Fibroblast of the conjunctiva (primary cell): ENCODE results near the gene UBAC2.
A peak's percentile ranks its signal among the peaks of the same experiment; 100 is the strongest.
"Not testable (repeated sequence)": the region's sequence is repeated elsewhere in the genome, so short reads cannot be mapped to it uniquely, and the experiment has no call there.

Source experiments
- DNase-seq: peaks from one replicate; pipeline ENCODE4 v3.0.0-alpha.2; 2010; ENCODE audit warnings: low read depth

UBAC2 gene

DNA sequence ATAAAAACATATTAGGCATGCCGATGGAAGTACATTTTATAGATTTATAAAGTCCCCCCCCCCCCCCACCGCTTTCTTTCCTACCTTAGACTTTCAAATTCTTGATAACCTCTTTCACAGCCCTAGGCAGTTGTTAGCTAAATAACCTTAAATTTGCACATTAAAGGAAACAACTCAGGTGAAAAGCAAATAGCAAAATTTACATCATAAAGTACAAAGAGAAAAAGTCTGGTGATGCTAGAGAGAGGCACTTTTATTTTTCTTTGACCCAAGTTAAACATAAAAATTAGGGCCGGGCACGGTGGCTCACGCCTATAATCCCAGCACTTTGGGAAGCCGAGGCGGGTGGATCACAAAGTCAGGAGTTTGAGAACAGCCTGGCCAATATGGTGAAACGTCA is 15.0 kb upstream of the UBAC2 start:
- DNase-seq = no peak

DNA sequence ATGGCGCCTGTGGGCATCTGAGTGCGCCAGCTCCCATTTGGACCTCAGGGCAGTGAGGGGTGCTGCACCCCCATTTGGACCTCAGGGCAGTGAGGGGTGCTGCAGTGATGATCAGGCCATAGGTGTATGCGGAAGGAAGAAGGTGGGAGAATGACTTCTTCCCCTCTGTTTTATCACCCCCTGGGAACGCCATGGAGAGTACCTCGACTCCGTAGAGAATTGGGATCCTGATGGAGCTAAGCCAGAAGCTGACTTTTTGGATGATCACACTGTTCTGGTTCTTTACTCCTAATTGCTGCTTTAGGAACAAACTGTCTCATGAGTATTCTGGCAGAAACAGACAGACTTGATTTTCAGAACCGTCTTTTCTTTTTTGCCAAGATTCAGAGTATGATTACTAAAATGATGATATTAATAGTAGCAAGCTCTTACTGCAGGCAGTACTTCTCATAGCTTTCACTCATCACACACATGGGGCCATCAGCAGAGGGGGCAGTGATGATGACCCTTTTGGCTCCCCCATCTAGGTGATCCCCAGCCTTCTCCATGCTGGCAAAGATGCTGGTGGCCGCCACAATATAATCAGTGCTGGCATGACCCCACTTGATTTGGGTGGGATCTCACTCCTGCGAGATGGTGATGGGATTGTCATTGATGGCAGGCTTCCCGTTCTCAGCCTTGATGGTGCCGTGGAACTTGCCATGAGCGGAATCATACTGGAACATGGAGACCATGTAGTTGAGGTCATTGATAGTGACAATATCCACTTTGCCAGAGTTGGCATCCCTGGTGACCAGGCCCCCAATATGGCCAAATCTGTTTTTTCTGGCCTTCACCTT is 10.3 kb upstream of the UBAC2 start:
- no peak for DNase-seq

DNA sequence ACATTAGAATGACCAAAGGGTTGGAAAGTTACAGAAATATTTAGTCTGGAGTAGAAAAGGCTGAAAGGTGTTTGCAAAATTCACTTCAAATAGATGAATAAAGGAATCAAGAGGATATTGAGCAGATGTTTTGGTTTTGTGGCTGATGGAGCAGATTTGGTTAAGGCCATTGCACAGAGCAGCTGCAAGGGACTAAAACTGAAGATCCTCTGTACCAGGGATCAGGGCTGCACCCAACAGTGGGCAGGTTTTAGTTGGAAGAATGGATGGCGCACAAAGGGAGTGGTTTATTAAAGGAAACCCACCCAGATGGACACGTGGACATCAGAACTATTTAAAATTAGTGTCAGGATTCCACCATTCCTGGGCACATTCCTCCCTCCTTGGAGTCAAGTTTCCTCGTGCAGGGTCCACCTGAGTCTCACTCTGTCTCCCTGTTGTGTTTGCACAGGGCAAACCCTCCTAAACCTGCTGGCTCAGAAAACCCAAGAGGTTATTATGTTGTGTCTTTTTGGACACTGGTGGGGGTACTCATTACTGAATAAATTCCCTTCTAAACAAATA is 9.2 kb upstream of the UBAC2 start:
- DNase-seq = no peak

DNA sequence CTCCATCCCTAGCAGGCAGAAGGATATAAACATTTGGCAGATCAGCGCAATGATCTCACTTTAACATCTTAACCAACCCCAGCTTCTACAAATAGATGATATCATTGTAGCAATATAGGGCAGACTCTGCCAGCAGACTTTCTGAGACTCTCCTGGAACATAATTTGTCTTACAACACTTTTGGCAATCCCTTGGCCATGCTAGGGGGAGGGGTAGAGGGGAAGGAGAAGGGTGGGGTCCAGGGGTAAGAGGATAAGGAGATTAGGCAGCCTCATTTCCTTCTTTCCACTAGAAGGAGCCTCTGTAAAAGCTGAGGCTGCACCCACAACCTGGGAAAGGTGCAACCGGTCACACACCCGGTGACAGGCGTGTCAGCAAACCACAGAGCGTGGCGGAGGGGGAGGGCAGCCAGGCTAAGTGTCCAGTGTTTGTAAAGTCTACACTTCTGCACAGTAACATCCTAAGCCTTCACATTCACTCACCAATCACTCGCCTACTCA is 8.7 kb upstream of the UBAC2 start:
- peak; percentile 71 for DNase-seq

DNA sequence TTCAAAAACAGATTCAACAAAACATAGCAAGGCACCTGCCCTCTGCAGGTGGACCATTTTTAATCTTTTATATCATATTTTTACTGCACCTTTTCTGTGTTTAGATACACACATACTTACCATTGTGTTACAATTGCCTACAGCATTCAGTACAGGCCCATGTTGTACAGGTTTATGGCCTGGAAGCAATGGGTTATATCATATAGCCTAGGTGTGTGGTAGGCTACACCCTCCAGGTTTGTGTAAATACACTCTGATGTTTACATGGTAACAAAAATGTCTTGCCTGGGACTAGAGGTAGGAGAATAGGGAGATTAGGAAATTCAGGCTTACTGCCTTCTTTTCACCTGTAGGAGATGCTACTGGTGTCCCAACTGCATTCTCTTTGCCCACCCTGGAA is 8.2 kb upstream of the UBAC2 start:
- DNase-seq = no peak

DNA sequence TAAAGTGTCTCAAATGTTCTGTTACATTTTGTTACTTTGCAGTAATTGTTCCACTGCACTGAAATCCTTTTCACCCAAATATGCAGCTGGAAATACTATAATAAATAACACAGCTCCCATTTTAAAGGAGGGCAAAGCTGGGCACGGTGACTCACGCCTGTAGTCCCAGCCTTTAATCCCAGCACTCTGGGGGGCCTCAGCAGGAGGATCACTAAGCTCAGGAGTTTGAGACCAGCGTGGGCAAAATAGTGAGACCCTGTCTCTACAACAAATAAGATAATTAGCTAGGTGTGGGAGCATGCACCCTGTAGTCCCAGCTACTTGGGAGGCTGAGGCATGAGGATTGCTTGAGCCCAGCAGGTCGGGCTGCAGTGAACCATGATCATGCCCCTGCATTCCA is 7.5 kb upstream of the UBAC2 start:
- no peak for DNase-seq

DNA sequence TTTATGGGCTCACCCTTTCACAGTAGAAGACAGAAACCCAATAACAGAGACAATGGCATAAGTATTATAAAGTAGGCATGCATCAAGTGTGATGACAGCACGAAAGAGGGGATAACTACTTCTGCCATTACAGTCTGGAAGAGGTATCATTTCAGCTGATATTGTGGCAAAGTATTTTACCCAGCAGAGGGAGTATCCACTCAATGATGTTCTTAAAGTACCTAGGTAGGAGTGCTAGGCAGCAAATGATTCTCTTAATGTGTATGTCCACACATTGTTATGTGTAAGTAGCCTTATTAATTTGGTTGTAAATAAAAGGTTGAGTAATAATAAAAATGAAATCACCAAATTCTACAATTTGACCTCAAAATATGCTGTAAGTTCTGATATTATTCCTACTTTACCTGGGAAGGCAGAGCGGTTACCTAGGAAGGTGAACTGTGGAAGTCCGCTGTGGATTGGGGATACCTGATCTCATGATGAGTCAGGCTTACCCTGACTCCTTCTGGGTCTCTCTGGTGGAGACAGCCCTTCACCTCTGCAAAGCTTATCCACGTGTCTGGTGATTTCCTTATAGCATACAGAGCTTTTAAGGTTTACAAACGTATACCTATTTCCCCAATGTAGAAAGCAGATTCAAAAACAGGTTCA is 4.1 kb upstream of the UBAC2 start:
- no peak for DNase-seq

DNA sequence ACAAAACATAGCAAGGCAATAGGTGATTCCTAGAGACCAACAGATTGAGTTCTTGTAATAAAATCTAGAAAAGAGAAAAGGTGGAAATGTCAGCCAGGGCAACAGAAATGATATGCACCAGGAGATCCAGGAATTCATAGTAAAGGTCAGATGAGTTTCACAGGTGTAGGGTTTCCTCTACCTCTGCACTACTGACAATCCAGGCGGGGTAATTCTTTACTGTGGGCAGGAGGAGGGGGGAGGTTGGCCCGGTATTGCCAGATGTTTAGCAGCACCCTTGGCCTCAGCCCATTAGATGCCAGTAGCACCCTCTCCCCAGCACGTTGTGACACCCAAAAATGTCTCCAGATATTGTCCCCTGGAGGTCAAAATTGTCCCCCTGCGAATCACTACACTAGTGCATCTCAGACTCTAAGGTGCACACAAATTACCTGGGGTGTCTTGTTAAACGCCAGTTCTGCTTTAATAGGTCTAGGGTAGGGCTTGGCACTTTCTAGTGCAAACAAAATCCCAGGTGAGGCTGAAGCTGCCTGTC is 3.5 kb upstream of the UBAC2 start:
- DNase-seq = no peak

DNA sequence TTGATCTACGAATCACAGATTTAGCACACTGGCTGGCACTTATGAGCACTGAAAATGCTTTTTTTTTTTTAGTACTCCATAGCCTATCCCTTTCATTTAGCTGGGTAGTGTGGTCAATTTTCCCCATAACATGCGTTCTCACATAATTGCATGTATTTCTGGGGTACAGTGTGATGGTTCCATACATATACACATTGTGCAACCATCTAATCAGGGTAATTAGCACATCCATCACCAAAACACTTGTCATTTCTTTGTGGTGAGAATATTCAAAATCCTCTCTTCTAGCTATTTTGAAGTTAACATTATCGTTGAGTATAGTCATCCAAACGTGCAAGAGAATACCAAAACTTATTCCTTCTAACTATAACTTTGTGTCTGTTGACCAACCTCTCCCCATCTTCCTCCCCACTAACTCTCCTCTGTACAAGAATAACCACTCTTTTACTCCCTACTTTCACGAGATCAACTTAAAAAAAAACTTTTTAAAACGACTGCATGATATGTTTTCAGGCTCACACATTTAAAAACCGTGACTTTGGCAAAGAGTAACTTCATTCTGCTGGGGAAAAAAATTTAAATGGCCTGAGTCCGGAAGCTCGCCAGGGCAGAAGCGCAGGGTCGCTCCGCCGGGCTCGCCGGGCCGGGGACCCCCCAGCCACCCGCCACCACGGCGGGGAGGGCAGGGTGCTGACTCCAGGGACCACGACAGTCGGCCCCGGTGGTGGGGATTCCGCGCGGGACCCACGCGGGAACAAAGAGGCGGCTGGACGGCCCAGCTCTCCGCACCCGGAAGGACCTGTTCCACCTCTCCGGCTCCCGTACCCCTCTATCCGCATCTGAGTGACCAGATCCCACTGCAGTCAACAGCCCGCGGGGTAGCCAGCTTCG is 868 bp upstream of the UBAC2 start:
- no peak for DNase-seq

DNA sequence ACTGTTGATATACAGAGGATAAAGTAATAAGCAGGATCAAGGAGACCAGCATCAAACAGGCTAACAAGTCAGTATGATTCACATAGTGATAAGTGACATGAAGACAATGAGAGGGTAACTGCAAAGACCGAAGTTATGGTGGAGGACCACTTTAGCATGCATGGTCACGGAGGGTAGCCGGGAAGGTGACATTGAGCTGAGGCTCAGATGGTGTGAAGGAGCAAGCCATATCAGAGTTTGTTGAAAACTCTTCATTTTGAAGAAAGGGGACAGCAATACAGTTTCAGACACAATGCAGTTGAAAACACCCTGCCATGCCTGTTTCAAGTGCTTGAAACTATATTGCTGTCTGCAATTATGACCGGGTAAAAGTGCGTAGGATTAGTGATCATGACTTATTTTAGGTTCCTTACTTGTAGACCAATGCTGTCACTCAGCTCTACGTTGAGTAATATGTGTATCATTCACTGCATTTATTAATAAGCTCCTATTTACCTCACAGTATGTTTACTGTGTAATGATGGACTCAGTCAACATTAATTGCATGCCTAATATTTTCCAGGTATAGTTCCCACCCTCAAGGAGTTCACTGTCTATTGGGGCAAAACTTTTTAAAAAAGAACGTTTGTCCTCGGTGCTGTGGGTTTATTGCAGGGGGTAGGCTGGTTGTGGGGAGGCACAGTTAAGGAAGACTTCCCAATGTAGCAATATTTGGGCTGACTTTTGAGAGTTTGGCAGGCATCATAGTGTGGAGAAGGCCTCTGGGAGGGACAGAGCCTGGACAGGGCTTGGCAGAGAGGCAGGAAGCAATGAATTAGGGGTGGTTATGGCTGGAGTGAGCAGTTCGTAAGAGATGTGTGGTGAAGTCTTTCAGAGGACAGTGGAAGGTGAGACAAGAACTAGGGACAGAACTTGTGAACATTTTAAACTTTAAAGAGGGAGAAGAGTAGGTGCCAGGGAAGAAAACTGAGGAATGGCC is 3.2 kb downstream of the UBAC2 start:
- no peak for DNase-seq

DNA sequence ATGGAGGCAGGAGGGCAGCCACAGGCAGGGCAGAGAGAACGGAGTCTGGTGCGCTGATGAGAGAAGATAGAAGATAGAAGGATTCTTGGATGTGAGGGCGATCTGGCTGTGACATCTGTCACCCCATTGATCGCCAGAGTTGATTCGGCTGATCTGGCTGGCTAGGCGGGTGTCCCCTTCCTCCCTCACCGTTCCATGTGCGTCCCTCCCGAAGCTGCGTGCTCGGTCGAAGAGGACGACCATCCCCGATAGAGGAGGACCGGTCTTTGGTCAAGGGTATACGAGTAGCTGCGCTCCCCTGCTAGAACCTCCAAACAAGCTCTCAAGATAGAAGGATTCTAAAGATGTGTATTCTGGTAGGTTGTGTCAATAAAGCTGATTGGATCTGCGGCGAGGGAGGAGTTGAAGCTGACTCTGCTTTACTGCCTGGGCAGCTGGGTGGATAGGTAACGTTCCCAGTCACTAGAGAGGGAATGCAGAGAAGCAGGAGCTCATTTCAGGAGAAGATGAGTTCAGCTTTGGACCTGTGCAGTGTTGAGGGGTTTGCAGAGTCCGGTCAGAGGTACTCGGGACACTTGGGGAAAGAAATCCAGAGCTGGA is 5.1 kb downstream of the UBAC2 start:
- no peak for DNase-seq

DNA sequence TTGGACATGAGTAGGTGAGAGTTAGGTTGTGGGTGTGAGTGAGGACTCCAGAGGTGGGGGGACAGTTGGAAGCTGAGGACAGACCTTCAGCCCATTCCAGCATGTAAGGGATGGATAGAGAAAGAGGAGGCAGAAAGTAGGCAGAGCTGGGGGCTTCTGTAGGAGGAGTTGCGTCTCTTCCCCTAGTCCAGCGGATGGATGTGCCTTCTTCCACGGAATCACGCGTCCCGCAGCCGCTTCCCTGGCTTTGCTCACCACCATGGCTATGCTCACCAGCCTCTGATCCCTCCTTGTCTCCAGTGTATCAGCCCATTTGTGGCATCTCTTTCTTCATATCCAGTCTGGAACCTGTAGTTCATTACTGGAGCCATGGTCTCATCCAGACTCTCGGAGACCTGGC is 5.6 kb downstream of the UBAC2 start:
- no peak for DNase-seq

DNA sequence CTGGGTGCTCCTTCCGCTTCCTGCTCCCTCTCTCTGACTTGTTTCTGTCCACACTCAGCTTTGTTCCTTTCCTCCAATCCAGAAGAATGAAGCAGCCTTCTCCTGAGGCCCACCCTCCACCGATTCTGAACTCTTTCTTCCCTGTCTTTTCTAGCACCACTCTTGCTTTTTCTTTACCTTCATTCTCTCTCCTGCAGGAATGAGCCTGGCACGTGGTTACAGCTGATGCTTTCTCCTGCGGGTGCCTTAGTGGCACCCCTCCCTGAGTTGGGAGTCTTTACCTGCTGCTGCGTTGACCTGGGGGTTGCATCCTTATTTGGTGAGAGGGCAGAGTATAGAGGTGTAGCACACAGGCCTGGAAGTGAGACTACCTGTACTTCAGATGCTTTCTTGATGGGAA is 6.2 kb downstream of the UBAC2 start:
- no peak for DNase-seq

DNA sequence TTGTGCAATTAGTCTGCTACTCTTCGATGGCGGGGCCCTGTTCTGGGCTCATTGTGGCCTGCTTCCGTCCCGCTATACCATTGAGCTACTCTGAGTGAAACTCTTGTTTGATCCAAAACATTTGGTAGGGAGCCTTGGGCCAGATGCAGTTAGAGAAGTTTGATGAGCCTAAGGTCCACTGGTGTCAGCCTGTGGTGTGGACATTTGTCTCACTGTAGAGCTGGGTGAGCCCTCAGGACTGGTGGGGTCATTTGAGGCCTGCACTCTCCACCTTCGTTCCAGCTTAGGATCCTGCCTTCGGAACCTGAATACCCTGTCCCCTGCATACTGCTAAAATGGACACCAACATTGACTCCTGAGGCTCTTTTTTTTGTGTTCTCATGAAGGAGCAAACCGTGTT is 6.9 kb downstream of the UBAC2 start:
- no peak for DNase-seq

DNA sequence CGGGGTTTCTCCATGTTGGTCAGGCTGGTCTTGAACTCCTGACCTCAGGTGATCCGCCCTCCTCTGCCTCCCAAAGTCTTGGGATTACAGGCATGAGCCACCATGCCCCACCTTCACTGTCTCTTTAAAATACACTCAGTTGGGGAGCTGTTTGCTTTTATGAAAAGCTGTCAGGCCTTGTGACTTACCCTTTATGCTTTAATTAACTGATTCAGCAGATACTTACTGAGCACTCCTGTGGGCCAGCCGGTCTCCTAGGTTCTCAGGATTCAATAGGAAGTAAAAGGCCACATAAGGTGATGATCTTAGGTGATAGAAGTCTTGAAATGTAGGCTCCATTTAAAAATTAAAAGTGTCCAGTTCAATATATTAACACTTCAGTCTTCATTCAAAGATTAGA is 7.5 kb downstream of the UBAC2 start:
- DNase-seq = no peak

DNA sequence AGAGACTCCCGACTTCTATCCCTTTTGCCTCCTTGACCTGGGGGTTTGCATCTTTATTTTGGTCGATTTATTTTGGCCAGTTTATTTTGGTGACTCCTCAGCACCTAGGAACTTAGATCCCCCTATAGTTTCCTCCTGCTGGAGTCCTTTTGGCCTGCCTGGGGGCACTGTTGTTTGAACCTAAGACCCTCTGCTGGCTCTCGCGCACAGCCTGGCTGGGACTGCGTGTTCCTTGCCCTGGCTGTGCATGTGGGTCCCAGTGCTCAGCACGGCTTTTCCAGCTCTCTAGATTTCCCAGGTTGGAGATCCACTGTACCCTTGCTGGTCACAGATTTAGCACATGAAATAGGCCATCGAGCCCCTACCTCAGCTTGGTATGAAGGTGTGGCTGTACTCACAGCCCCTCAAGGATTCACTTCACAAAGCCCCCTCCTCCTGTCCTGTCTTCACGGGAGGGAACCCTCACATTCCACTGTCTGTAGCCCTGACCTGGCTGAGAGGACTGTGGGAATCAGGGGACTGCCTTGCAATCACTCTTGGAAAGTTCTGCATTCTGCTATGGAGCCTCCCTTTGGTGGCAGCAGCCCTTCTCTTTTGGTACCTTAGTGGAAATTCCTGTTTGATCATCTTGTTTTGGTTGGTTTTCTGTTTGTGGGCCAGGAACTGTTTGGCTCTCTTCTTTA is 8.3 kb downstream of the UBAC2 start:
- no peak for DNase-seq

DNA sequence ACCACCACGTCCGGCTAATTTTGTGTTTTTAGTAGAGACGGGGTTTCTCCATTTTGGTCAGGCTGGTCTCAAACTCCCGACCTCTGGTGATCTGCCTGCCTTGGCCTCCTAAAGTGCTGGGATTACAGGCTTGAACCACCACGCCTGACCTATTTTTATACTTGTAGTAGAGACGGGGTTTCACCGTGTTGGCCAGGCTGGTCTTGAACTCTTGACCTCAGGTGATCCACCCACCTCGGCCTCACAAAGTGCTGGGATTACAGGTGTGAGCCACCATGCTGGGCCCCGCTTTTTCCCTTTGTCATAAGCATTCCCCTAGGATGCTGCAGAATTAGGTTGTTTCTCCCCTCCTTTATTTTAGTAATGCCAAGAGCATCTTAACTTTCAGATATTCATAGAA is 10.0 kb downstream of the UBAC2 start:
- not testable (repeated sequence) for DNase-seq

DNA sequence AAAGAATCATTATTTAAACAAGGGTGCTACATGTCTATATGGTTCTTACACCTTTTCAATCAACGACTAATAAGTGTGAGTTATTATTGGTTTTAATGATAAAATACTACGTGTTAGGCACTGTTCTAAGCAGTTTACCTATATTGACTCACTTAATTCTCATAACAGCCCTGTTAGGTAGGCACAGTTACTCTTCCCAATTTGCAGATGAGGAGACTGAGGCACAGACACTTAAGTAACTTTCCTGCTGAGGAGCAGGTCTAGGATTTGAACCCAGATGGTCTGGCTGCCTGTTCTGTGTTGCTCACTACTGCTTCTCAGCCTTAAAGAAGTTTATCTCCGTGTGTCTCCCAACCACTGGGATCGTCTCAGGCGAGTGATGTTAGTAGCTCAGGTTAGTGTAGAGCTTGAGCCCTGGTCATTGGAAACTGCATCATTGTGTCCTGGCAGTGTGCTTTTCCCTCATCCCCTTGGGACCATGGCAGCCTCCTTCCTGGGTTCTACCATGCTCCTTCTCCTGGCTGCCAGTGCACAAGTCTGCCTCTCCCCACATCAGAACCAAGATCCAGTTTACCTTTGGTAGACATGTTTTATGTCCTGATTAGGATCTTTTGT is 10.9 kb downstream of the UBAC2 start:
- DNase-seq = no peak

DNA sequence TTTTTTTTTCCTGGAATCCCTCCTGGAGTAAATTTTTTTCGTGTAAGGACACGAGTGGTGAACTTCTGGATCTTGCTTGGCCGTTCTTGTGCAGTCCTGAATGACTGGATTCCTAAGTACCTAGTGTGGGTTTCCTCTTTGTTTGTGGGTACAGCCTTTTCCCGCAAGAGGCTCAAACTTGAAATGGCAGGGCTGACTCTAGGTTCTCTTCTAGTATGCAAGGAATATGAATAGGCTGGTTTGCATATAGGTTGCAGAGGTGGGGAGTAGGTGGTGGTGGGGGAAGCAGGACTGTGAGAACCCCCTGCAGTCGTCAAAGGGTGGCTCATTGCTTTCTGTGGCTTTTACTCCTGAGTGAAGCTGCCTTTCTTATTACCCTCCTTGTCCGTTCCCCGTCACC is 13.6 kb downstream of the UBAC2 start:
- DNase-seq = no peak
